Activated CD4-positive, alpha-beta T cell treated with anti-CD3 and anti-CD28 coated beads, Interleukin-2, Interleukin-4, amounts not matched to agents 100 ng/mL and 50 ng/mL, durations not matched to agents 16 hours and 8 hours (primary cell): ENCODE measurements around the gene RPS6KA1.

Source experiments
- DNase-seq: peaks from one replicate; pipeline ENCODE4 v3.0.0-alpha.2; 2020; ENCODE audit warnings: low spot score

Gene RPS6KA1

DNA sequence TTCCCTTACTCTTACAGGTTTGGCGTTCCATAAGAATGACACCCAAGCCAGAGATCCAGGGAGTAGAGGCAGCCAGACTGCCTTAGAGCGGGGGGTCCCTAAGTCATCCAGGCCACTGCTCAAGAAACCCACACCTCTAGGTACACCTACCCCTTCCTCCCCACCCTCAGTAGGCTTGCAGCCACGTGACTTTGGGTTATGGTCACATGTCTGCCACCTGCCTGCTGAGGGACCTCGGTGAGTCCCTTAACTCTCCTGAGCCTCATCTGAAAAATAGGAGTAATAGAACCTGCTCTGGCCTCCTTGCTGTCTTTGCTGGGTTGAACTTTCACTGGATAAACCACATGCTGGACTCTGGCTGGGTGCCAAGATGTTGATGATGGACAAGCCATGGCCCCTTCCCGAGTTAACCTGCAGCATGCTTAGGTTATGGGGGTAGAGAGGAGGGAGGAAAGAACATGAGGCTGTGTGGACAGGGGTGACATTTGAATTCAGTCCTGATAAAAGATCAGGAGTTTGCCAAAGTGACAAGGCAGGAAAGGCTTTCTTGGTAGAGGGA, 4.5 kb downstream of the RPS6KA1 start:
- no peak for DNase-seq

GRCh38 chr1:26535201-26535600, 5.6 kb downstream of the RPS6KA1 start:
- DNase-seq: no peak

GRCh38 chr1:26536081-26536480, 6.5 kb downstream of the RPS6KA1 start:
- DNase-seq: no peak

GRCh38 chr1:26536521-26536920, 7.0 kb downstream of the RPS6KA1 start:
- DNase-seq: no peak

DNA sequence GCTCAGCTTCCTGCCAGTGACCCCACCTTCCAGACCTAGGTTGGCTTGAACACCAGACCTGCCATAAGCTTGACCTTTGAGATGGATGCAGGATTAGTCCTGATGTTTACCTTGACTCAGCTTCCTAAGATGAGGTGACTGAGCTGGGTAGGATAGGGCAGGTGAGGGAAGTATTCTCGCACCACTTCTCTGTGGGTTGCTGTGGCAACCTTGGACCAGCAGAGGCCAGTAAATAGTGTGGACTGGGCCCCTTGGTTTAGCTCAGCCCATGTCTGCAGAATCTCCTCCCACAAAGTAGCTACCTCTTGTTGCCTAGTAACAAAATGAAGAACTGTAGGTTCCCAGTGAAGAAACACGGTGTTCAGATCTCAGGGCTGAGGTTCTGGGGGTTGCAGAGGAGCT, 8.4 kb downstream of the RPS6KA1 start:
- DNase-seq: no peak

GRCh38 chr1:26538480-26539412, 9.2 kb downstream of the RPS6KA1 start:
- peak; percentile 78 for DNase-seq

DNA sequence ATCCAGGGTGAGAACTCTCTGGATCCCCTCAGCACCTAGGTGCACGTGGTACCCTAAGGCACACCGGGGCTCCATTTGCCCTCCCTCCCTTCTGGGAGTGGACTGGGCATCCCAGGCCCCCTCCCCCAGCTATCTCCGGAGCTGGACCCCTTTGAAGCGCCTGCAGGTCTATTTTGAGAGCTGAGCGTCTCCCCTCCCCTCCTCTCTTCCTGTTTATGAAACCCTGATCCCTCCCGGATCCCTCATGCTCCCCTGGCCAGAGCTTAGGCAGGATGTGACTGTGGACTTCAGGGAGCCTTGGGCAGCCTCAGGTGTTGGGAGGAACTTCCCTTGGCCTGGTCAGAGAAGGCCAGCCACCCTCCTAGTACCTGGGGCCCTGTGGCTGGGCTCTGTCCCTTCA, 10.2 kb downstream of the RPS6KA1 start:
- DNase-seq: no peak

DNA sequence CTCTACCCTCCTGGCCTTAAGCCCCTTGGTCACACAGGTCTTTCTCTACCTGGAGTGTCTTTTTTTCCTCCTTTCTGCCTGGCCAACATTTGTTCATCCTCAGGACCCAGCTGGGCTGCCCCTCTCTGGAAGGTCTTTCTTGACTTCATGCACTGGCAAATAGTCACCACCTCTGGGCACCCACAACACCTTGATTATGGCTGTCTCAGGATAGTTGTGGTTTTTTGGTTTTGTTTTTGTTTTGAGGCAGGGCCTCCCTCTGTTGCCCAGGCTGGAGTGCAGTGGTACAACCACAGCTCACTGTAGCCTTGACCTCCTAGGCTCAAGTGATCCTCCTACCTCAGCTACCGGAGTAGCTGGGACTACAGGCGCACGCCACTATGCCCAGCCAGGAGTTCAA, 10.8 kb downstream of the RPS6KA1 start:
- DNase-seq: peak; percentile 48

DNA sequence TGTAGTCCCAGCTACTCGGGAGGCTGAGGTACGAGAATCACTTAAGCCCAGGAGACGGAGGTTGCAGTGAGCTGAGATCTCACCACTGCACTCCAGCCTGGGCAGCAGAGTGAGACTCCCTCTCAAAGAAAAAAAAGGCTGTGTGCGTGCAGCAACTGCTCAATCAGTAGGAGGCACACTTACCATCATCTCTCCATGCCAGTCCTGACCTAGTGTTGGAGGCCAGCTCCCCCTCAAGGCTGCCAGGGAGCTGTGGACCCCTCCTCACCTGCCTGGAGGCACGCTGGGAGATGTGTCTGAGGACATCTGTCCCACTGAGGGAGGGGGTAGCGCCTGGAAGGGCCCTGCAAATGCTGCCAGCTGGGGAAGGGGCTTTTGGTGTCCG, 11.9 kb downstream of the RPS6KA1 start:
- DNase-seq: no peak

DNA sequence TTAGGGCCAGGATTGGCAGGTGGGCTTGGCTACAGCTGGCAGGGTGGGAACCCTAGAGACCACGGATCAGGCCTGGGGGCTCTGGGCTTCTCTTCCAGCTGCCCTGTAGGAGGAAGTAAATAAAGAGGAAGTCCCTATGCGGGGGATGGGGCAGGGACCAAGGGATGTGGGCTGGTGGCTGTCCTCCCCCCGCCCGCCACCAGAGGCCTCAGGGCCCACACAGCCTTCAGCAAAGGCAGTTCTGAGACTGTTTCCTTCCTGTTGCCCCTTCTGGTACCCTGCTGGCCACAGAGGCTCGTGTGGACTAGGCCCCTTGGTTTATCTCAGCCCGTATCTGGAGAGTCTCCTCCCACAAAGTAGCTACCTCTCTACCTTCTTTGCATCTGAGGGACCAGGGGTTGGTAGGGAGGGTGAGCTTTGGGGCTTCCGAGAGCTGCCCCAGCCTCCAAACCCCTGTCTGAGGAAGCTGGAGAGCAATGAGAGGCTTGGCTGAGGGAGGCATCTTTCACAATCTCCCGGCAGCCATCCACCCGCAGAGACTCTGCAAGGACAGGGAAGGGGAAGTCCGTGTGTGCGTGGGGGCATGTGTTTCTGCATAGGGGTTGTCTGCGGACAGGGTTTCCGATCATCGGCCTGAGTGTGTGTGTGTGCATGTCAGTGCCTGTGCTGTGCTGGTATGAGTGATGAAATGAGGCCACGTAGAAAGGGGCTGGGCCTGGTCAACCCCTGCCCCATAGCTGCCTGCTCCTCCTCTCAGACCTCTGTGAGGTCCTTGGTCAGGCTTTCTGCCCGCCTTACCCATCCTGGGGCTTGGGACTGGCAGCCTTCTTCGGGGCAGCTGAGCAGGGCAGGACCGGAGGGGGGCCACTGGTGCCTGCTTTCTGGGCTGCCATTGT, 12.5 kb downstream of the RPS6KA1 start:
- DNase-seq: peak; percentile 85

DNA sequence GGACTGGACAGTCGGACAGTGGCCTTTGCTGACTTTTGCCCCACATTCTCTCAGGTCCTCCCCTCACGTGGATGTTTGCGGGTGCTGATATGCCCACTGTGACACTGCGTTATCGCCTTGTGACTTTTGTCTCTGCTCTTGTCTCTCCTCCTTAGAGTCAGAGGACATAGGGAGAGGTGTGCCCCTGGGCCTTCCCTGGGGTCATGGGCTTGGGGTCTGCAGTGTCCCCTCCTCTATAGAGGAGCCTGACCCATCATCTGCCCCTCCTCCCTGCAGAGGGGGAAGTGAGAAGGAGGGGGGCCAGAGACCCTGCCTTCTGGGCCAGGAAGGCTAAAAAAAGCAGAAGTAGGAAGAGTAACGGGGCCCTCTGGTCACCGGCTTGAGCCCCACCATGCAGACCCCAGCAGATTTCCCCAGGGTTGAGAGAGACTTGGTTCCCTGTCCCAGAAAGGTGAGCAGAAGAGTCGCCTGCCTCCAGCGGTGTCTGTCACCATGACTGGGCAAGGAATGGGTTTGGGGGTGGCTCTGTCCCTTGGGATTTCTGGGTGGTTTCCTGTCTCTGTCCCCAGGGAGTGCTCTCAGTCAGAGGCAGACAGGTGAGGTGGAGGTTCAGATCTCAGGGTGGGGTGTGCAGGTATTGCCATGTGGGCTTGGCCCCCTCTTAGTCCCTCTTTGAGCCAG, 13.3 kb downstream of the RPS6KA1 start:
- DNase-seq: no peak

DNA sequence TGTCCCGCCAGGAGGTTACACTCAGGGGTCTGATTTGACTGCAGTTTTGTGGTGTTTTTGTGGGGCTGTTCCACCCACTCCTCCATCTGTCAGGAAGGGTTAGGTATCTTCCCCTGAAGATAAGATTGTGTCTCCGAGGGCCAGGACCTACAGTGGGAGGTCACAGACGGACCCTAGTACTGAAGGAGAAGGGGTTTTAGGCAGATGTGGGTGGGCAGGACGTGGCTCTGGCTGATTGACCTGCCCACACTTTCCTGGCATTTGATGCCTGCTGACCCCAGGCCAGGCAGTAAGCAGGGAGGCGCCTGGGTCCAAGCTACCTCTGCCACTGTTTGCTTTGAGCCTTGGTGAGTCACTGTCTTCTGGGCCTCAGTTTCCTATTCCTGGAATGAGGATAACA, 13.9 kb downstream of the RPS6KA1 start:
- no peak for DNase-seq

DNA sequence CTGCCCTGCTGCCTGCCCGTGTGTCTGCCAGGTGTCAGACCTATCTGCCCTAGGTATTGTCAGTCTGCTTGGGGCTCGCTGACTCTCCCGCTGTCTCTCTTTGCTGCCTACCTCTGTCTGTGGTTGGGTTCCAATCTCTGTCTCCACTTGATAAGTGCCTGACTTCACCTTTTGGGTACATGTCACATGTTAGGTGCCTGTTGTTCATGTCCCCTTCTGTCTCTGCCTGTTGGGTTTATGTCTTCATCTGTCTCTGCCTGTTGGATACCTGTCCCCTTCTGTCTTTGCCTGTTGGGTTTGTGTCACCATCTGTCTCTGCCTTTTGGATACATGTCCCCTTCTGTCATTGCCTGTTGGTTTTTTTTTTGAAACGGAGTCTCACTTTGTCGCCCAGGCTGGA, 14.6 kb downstream of the RPS6KA1 start:
- no peak for DNase-seq

GRCh38 chr1:26545969-26546323, 16.4 kb downstream of the RPS6KA1 start:
- DNase-seq: no peak

DNA sequence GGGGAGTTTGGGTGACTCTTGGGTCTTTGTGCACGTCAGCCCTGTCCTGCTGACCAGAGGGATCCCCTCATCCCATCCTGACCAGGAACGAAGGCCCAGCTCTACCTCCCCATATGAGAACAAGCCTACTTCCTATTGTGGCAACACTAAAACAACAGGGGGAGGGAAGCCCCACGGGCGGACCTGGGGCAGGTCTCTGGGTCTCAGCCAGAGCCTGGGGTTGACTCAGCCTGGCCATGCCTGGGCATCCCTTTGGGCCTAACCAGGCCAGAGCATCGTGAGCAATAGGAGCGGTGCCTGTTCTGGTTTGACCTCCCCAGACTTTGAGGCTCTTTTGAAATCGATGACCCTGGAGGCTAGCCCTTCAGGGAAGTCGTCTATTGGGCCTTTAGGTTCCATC, 16.8 kb downstream of the RPS6KA1 start:
- no peak for DNase-seq

DNA sequence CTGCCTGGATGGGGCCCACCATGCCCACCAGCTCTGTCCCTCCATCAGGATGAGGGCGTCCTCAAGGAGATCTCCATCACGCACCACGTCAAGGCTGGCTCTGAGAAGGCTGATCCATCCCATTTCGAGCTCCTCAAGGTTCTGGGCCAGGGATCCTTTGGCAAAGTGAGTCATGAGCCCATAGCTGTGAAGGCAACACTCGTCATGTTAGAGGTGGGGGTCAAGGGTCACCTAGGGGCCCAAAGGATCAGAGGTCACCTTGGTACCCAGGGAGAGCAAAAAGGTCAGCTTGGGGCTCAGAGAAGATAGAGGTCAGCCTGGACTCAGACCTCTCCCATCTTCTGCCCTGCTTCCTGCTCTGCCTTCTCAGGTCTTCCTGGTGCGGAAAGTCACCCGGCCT, 17.3 kb downstream of the RPS6KA1 start:
- no peak for DNase-seq

GRCh38 chr1:26548841-26549240, 19.3 kb downstream of the RPS6KA1 start:
- no peak for DNase-seq

DNA sequence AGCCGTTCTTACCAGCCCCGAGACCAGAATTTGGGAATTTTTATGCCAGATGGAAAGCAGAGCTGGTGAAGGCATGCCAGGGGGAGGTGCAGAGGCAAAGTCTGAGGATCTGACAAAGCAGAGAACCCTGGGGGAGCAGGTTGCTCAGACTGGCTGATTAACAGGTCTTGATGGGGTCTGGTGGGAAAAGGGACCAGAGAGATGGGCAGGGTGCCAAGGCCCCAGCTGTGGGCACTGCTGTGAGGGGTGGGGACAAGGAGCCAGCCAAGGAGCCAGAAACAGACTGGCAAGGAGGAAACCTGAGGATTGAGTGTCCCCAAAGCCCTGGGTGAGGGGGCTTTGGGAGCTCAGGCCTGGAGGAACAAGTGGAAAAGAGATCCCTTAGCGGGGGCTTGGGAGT, 21.4 kb downstream of the RPS6KA1 start:
- no peak for DNase-seq

GRCh38 chr1:26552720-26553119, 23.2 kb downstream of the RPS6KA1 start:
- no peak for DNase-seq

GRCh38 chr1:26553942-26554682, 24.6 kb downstream of the RPS6KA1 start:
- no peak for DNase-seq

GRCh38 chr1:26554781-26555180, 25.2 kb downstream of the RPS6KA1 start:
- no peak for DNase-seq
